Activated CD4-positive, alpha-beta T cell treated with anti-CD3 and anti-CD28 coated beads, Interleukin-2, amount 50 U/mL, for 24 hours (primary cell): ENCODE results near the gene REEP6.
"Not testable (repeated sequence)": the region's sequence is repeated elsewhere in the genome, so short reads cannot be mapped to it uniquely, and the experiment has no call there.

ENCODE experiments used
- DNase-seq, 2 donors: peaks; one replicate each; pipeline ENCODE4 v3.0.0-alpha.2; 2020; ENCODE audit warnings: low read depth in 1 of 2, low spot score in 1 of 2

The REEP6 gene

GRCh38 chr19:1471515-1472160 lies 19.3 kb upstream of the REEP6 start:
- no peak for DNase-seq

- DNase-seq: no peak
These were observed 18.5 kb upstream of the REEP6 start for GRCh38 chr19:1472231-1473084.

- DNase-seq: no peak
These were observed 17.7 kb upstream of the REEP6 start for GRCh38 chr19:1473085-1473851.

GRCh38 chr19:1474011-1474764 lies 16.8 kb upstream of the REEP6 start:
- DNase-seq: no peak

- no peak for DNase-seq
These were observed 16.1 kb upstream of the REEP6 start for GRCh38 chr19:1474765-1475351.

- DNase-seq: no peak
These were observed 15.1 kb upstream of the REEP6 start for GRCh38 chr19:1475751-1476437.

GRCh38 chr19:1477056-1477455 lies 13.9 kb upstream of the REEP6 start:
- DNase-seq: not testable (repeated sequence)

- DNase-seq: peak; percentile 80 to 90
These were observed 11.9 kb upstream of the REEP6 start, which contains the start of gene C19orf25 for GRCh38 chr19:1478934-1479707. C19orf25 (minus strand) TSS chr19:1479215; CDS start chr19:1478903, 312 bp downstream.

GRCh38 chr19:1481224-1481892 lies 9.6 kb upstream of the REEP6 start:
- no peak for DNase-seq

- DNase-seq: no peak
These were observed 9.1 kb upstream of the REEP6 start for GRCh38 chr19:1481893-1482360.

GRCh38 chr19:1482361-1483130 lies 8.4 kb upstream of the REEP6 start:
- DNase-seq: no peak

- no peak for DNase-seq
These were observed 7.6 kb upstream of the REEP6 start for GRCh38 chr19:1483131-1483978.

GRCh38 chr19:1483979-1484428 lies 7.0 kb upstream of the REEP6 start:
- DNase-seq: no peak

- DNase-seq: no peak
These were observed 4.0 kb upstream of the REEP6 start for GRCh38 chr19:1486720-1487575.

- DNase-seq: no peak
These were observed 3.3 kb upstream of the REEP6 start for GRCh38 chr19:1487576-1488281.
